Thyroid gland (tissue), 4 donors: ENCODE data around the gene HHLA2. TPM values are rescaled to one million over a fixed set of nuclear protein-coding genes. Genes with fewer than 3 reads are reported as not detected.
"Not testable (repeated sequence)": the region's sequence is repeated elsewhere in the genome, so short reads cannot be mapped to it uniquely, and the experiment has no call there.

ENCODE experiments used
- DNase-seq, 2 donors: peaks; one replicate each; pipeline ENCODE4 v3.0.0-alpha.2; 2019
- H3K27ac ChIP-seq, 3 donors: fragments of 200-600 bp; sonication (generic); 1 replicate in 2 of 3; 2 replicates in 1 of 3; pipeline ENCODE4 v1.5.1; 2016 to 2019; ENCODE audit warnings: mild to moderate bottlenecking in 1 of 3, moderate library complexity in 1 of 3
- H3K27me3 ChIP-seq: fragments of 200-600 bp; sonication (generic); one replicate; pipeline ENCODE4 v1.5.1; 2019
- H3K36me3 ChIP-seq, 2 donors: fragments of 200-600 bp; sonication (generic); one replicate each; pipeline ENCODE4 v1.5.1; 2016 to 2019
- H3K4me1 ChIP-seq, 2 donors: fragments of 200-600 bp; sonication (generic); one replicate each; pipeline ENCODE4 v1.5.1; 2017 to 2019
- H3K4me3 ChIP-seq, 3 donors: fragments of 200-600 bp; sonication (generic); replicated peaks in 1 of 3; 1 replicate in 2 of 3; 2 replicates in 1 of 3; pipeline ENCODE4 v1.5.1; 2016; ENCODE audit warnings: mild to moderate bottlenecking in 1 of 3
- H3K9me3 ChIP-seq: fragments of 200-600 bp; sonication (generic); one replicate; pipeline ENCODE4 v1.5.1; 2017
- CTCF ChIP-seq, 6 experiments: fragments of 200-600 bp in 3 of 6; fragments of 450-650 bp in 3 of 6; sonication (generic) in 3 of 6; IDR thresholded peaks; one replicate each; pipeline ENCODE4 v1.5.1; 2016 to 2019; ENCODE audit warnings: antibody characterized with exemption in 6 of 6, mild to moderate bottlenecking in 2 of 6, inconsistent platforms in 1 of 6, moderate library complexity in 1 of 6
- POLR2A ChIP-seq, 2 donors: fragments of 450-650 bp; IDR thresholded peaks; one replicate each; pipeline ENCODE4 v1.6.1; 2017; ENCODE audit warnings: antibody characterized with exemption in 2 of 2, mild to moderate bottlenecking in 2 of 2, moderate library complexity in 1 of 2
- WGBS, 2 donors: methylation state at CpG; one replicate each; pipeline ENCODE4 v1.1.5; 2017; 5-methylcytosine and 5-hydroxymethylcytosine counted together
- intact Hi-C: fragments of 100-400 bp; cut with DNase I; formaldehyde crosslinking; loops from one replicate; pipeline ENCODE4 v1.15.1; 2023
- total RNA-seq, 4 donors: library from RNA; depleted of rRNA; stranded (reverse); fragments of >200 nt; gene quantifications; one replicate each; pipeline ENCODE4 v1.2.3, GENCODE V29; 2016

The HHLA2 gene
- total RNA-seq, 4 donors from 2014 or later = not detected

GRCh38 chr3:108271626-108272025 lies 24.7 kb upstream of the HHLA2 start:
- DNase-seq = no peak
- TF ChIP-seq POLR2A (IDR thresholded peaks at IDR 0.05) (no peak), CTCF (IDR thresholded peaks at IDR 0.05) (no peak)
- no peaks in the 10 kb centered on the region for H3K27me3 ChIP-seq
- H3K36me3 ChIP-seq = no peaks in the 10 kb centered on the region
- WGBS, 2 donors = 43 to 46% methylated on average over 2 of the region's 2 CpGs
- no peak overlapping the region for H3K4me3 ChIP-seq
- H3K9me3 ChIP-seq = no peaks in the 10 kb centered on the region
- H3K4me1 ChIP-seq = no peaks in the 10 kb centered on the region
- intact Hi-C loops = no loop called here
- no peak overlapping the region for H3K27ac ChIP-seq

- intact Hi-C loops, H3K36me3 ChIP-seq: not testable (repeated sequence)
Measured at GRCh38 chr3:108279066-108279465, 17.3 kb upstream of the HHLA2 start.

GRCh38 chr3:108280476-108280875 lies 15.9 kb upstream of the HHLA2 start:
- peaks cover 0 to 3% of the 10 kb centered on the region in 2 donors for H3K4me1 ChIP-seq
- no peaks in the 10 kb centered on the region for H3K9me3 ChIP-seq
- TF ChIP-seq POLR2A (IDR thresholded peaks at IDR 0.05) (no peak), CTCF (IDR thresholded peaks at IDR 0.05) (no peak)
- H3K36me3 ChIP-seq = no peaks in the 10 kb centered on the region
- H3K27me3 ChIP-seq = no peaks in the 10 kb centered on the region
- H3K27ac ChIP-seq = no peak overlapping the region
- intact Hi-C loops = no loop called here
- DNase-seq = no peak
- H3K4me3 ChIP-seq = no peak overlapping the region

More at GRCh38 chr3:108279066-108279465, 17.3 kb upstream of the HHLA2 start:
- H3K27ac ChIP-seq, H3K4me1 ChIP-seq, DNase-seq, H3K4me3 ChIP-seq, H3K9me3 ChIP-seq, H3K27me3 ChIP-seq: not testable (repeated sequence)
- 70 to 73% methylated on average over 4 of the region's 4 CpGs for WGBS, 2 donors

- Histone ChIP-seq H3K27ac (no peak overlapping the region), H3K4me3 (no peak overlapping the region), H3K36me3 (no peaks in the 10 kb centered on the region), H3K27me3 (no peaks in the 10 kb centered on the region), H3K4me1 (peaks cover 0 to 3% of the 10 kb centered on the region in 2 donors), H3K9me3 (no peaks in the 10 kb centered on the region)
- TF ChIP-seq POLR2A (IDR thresholded peaks at IDR 0.05) (no peak), CTCF (IDR thresholded peaks at IDR 0.05) (no peak)
- no peak for DNase-seq
- intact Hi-C loops = no loop called here
Measured at GRCh38 chr3:108281670-108282069, 14.7 kb upstream of the HHLA2 start.

GRCh38 chr3:108283006-108283405 lies 13.3 kb upstream of the HHLA2 start:
- Histone ChIP-seq H3K27ac (no peak overlapping the region), H3K4me1 (peaks cover 0 to 3% of the 10 kb centered on the region in 2 donors), H3K4me3 (no peak overlapping the region), H3K27me3 (no peaks in the 10 kb centered on the region), H3K9me3 (no peaks in the 10 kb centered on the region), H3K36me3 (no peaks in the 10 kb centered on the region)
- 17 to 24% methylated on average over 1 of the region's 1 CpG for WGBS, 2 donors
- intact Hi-C loops = no loop called here
- no peak for DNase-seq
- TF ChIP-seq CTCF (IDR thresholded peaks at IDR 0.05) = no peak
- TF ChIP-seq POLR2A (IDR thresholded peaks at IDR 0.05) = no peak

GRCh38 chr3:108283989-108284388 lies 12.4 kb upstream of the HHLA2 start:
- WGBS, 2 donors = 83 to 97% methylated on average over 2 of the region's 2 CpGs
- TF ChIP-seq CTCF (IDR thresholded peaks at IDR 0.05) = no peak
- TF ChIP-seq POLR2A (IDR thresholded peaks at IDR 0.05) = no peak
- Histone ChIP-seq H3K9me3 (no peaks in the 10 kb centered on the region), H3K4me1 (peaks cover 0 to 3% of the 10 kb centered on the region in 2 donors), H3K4me3 (no peak overlapping the region), H3K36me3 (no peaks in the 10 kb centered on the region), H3K27ac (no peak overlapping the region), H3K27me3 (no peaks in the 10 kb centered on the region)
- DNase-seq = no peak
- intact Hi-C loops = no loop called here
